ENCODE data around the gene STOX2.

STOX2 gene

GRCh38 chr4:183971929-183972490 lies 66.9 kb downstream of the STOX2 start:
- no peak for TF ChIP-seq CTCF (IDR thresholded peaks at IDR 0.05; ENCODE audit: low read length, missing control alignments)
- H3K4me3 ChIP-seq (replicated peaks; ENCODE audit: low read depth, low read length), result no peak overlapping the region
- peak; percentile 23 for DNase-seq (ENCODE audit: low read depth)

- no peak overlapping the region for H3K4me3 ChIP-seq (replicated peaks; ENCODE audit: low read depth, low read length)
- DNase-seq (ENCODE audit: low read depth), result no peak
- TF ChIP-seq CTCF (IDR thresholded peaks at IDR 0.05; ENCODE audit: low read length, missing control alignments), result no peak
Measured at GRCh38 chr4:183977707-183978106, 72.6 kb downstream of the STOX2 start.

GRCh38 chr4:183984566-183984965 lies 79.5 kb downstream of the STOX2 start:
- no peak for DNase-seq (ENCODE audit: low read depth)
- no peak overlapping the region for H3K4me3 ChIP-seq (replicated peaks; ENCODE audit: low read depth, low read length)
- no peak for TF ChIP-seq CTCF (IDR thresholded peaks at IDR 0.05; ENCODE audit: low read length, missing control alignments)

- no peak for DNase-seq (ENCODE audit: low read depth)
- H3K4me3 ChIP-seq (replicated peaks; ENCODE audit: low read depth, low read length), result no peak overlapping the region
- TF ChIP-seq CTCF (IDR thresholded peaks at IDR 0.05; ENCODE audit: low read length, missing control alignments), result no peak
Measured at GRCh38 chr4:183985786-183986185, 80.7 kb downstream of the STOX2 start.

- no peak for DNase-seq (ENCODE audit: low read depth)
- H3K4me3 ChIP-seq (replicated peaks; ENCODE audit: low read depth, low read length), result no peak overlapping the region
- no peak for TF ChIP-seq CTCF (IDR thresholded peaks at IDR 0.05; ENCODE audit: low read length, missing control alignments)
Measured at GRCh38 chr4:183986291-183986970, 81.3 kb downstream of the STOX2 start.

GRCh38 chr4:183986971-183987946 lies 82.2 kb downstream of the STOX2 start:
- H3K4me3 ChIP-seq (replicated peaks; ENCODE audit: low read depth, low read length), result peak overlapping the region; percentile 52
- peak; percentile 86 for DNase-seq (ENCODE audit: low read depth)

More at GRCh38 chr4:183986971-183987946, 82.2 kb downstream of the STOX2 start:
- no peak for TF ChIP-seq CTCF (IDR thresholded peaks at IDR 0.05; ENCODE audit: low read length, missing control alignments)
